HG03442 (cell line): ENCODE results near the gene CHURC1.
A peak's percentile ranks its signal among the peaks of the same experiment; 100 is the strongest.

Experiments used
- ATAC-seq: cut with Tn5 transposase; IDR thresholded peaks from one replicate; pipeline ENCODE4 v1.9.1; 2021; ENCODE audit warnings: mild to moderate bottlenecking, moderate library complexity; ENCODE audit not compliant: unreplicated experiment

Gene CHURC1

DNA sequence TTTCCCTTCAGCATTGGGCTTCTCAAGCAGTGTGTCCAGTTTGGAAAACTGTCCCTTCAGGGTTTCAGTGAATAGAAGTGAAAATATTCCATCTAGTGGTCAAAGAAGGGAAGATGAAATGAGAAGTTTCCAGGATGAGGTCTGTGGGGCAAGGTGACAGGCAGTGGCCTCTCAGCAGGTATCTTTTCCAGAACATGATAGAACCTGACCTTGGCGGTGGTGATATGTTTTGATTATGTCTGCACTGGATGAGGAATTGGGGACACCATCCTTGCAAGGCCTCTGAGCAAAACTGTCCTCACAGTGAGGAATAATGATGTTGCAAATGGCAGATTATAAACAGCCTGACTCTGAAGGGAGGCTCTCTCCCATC lies 23.6 kb downstream of the CHURC1 start:
- no peak for ATAC-seq

DNA sequence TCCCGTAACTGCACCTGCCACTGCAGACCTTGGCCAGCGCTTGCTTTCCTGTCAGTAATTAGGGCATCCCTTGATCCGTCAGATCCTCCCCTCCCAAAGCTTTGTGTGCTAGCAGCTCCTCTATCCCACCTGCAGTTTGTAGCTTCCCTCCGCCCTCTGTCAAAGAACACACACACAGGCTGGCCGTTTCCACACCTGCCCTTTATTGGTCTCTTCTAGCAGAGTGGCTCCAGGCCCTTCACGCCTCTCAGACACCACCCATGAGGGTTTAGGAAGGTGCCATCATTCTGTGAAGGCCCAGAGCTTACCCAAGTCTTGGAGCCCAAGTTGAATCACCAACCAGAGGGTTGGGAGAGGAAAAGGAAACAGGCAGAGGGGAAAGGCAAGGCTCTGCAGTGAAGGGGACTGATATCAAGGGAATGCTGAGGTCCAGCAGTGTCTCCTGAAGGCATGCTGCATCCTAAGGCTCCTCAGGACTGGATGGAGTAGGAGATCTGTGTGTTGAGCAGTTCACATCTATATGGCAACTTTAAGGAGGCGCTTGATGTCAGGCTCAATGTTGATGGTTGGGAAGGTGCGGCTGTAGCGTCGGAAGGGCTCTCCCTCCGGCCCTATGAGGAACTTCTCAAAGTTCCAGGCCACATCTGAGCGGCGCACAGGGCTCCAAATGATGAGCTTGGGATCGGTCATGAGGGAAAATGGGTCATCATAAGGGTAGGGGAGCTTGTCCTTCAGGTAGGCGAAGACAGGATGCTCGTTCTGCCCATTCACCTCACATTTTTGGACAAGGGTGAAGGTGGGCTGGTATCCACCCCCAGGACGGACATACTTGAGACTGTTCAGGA lies 24.9 kb downstream of the CHURC1 start:
- no peak for ATAC-seq

DNA sequence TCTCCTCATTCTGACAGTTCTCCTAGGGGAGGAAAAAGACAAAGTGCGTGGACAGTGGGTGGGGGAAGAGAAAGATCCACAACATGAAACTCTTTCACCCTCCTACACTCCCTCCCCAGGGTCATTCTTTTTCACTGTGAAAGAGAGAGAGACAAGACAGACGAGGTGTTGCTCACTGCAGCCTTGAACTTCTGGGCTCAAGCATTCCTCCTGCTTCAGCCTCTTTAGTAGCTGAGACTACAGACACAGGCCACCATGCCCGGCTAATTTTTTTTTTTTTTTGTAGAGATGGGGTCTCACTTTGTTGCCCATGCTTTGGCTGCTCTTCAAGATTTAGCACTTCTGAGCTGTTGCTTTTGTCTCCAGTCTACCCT lies 25.5 kb downstream of the CHURC1 start:
- no peak for ATAC-seq

DNA sequence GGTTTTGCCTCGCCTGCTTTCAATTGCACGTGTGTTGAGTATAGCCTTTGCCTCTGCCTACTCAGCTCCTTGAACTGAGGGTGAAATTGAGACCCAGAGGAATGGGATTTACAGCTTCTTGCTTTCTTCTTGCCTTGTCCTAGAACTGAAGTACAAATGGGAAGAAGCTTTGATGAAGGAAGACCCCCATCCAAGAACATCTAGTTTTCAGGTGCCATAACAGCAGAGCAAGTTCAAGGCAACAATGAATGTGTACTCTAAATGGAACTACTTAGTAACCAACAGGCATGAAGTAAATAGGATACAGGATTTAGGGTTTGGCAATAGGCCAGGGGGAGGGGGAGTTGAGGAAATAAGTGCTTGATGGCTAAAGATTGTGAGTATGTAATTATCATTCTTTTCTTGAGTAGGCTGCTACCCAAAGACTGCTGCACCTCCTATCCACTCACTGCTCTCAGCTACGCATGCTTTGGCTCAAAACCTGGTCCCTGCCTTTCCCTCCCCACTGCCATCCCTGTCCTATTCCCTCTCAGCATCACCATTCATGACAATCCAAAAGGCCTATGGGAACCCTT lies 26.2 kb downstream of the CHURC1 start:
- ATAC-seq = no peak

DNA sequence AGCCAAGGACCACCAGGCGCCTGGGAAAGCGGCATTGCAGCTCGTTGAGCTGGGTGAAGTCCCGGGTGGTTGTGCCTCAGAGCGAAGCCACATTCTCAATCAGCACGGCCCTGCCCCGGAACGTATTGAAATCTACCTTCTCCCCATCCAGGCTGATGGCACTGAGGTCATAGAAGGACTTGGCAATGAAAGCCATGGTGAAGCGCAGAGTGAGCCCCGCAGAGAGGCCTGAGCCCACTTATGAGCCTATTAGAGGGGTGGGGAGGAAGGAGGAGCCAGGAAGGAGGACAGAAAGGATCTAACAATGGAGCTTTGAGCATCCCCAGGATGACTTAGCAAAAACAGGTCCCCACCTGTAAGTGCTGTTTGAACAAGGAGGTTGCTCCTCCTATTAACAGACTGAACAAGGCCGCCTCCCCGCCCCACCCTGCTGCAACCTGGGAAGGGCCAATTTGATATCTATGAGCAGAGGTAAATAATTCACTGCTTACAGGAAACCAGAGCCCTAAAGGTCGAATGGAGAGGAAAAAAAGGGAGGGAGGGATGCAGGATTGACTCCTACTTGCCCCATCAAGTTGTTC lies 28.4 kb downstream of the CHURC1 start, which contains the start of gene GPX2:
Gene GPX2 (minus strand): TSS at position 215 of the 581 bp plus-strand sequence. CDS start 19 bp downstream, at position 196.
- ATAC-seq = no peak

DNA sequence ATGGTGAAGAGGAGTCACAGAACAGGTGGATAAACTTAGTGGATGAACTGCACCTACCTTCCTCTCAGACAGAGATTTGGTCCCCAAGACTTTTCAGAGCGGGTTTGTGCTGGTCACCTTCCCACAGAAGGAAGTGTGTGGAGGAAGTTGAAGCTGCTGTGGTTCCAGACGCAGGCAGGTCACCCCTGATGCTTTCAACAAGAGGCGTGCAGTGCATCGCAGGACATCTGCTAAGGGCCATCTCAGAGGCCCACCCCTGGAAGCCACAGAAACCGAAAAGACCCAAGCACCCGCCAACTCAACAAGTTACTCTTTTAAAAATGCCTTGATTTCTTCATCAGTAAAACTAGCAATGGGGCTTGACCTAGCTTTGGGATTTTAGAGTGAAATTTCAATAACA lies 29.3 kb downstream of the CHURC1 start:
- no peak for ATAC-seq

DNA sequence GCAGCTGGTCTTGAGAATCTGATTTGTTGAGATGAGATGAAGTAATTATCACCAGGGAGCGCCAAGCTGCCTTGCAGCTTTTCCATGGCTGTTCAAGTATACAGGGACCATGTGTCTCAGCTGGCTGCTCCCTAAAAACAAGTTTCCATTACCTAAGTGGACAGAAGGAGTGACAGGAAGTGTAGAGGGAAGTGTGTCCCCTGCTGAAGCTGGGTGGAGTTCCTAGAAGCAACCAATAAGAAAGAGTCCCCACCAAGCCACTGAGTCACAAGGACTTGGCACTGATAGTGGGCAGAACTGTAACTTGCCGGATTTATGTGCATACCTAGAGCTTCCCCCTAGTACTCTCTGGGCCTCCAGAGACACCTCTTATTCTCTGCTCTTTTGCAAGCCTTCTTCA lies 29.8 kb downstream of the CHURC1 start:
- no peak for ATAC-seq

DNA sequence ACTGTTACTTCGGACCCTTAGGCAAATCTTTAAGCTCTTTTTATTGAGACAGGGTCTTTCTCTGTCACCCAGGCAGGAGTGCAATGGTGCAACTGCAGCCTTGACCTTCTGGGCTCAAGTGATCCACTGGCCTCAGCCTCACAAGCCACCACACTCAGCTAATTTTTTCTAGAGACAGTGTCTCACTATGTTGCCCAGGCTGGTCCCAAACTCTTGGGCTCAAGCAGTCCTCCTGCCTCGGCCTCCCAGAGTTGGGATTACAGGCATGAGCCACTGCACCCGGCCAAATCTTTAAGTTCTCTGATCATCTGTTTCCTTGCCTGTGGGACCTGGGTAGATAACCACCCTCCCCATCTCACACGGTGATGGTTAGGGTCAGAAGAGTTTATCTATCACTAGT lies 30.6 kb downstream of the CHURC1 start:
- no peak for ATAC-seq

DNA sequence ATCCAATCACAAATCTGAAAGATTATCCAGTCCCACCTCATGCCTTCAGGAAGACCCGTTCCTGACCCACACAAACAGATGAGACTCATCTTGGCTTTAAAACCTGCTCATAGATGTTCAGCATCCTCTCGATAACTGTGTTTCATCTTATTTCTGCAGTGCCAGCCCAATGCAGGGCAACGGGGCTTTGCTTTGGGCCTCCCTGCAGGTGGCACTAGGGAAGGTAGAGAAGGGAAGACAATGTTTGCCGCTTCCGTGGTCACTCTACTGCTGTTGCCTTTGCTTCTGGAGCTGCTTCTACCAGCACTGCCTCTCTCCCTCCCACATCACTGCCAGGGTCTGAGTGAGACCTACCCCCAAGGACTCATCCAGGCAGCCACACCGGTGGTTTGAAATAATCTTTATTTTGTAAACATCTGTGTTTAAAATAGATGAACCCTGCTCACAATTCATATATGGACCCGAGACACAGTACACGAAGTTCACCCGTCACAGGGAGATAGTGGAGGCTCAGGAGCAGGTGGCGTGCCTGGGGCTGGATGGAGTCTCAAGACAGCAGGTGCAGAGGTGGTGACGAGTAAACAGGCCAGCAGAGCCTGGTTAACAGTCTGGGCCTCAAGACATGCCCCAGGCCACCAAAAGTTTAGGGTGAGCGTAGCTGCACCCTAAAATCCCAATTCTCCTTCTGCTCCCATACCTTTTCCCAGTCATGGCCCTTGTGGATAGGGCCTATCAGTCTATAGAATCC lies 31.4 kb downstream of the CHURC1 start:
- ATAC-seq = no peak

DNA sequence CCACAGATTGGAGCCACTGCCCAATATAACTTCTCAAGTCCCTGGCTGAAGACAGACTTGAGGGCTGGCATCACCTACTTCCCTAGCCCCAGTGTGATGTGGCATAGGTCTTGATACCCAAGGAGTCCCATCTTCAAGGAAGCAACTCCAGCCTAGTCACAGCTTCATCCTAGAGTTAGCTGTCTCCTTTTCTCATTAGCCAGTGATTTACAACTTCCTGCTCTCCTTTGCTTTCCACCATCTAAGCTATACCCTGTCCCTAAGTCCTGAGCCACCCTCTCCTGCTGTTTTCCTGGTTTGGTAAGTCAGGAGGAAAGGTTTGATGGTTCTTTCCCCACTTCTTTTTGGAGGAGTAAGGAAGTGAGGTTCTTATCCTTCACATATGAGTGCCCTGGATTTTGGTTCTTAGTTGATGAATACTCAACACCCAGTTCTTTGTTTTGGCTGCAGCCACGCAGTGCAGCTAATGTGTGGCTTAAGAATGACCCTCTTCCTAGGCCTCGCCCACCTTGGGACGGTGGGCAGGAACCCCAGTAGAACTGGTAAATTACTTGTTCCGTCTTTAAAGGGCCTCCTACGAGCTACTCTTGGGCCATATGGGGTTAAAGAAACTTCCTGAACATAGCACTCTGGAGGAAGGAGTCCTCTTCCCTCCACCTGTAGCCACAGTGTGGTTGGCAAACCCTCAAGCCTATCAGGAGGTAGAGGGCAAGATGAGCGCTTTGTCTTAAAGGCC lies 32.2 kb downstream of the CHURC1 start:
- no peak for ATAC-seq

DNA sequence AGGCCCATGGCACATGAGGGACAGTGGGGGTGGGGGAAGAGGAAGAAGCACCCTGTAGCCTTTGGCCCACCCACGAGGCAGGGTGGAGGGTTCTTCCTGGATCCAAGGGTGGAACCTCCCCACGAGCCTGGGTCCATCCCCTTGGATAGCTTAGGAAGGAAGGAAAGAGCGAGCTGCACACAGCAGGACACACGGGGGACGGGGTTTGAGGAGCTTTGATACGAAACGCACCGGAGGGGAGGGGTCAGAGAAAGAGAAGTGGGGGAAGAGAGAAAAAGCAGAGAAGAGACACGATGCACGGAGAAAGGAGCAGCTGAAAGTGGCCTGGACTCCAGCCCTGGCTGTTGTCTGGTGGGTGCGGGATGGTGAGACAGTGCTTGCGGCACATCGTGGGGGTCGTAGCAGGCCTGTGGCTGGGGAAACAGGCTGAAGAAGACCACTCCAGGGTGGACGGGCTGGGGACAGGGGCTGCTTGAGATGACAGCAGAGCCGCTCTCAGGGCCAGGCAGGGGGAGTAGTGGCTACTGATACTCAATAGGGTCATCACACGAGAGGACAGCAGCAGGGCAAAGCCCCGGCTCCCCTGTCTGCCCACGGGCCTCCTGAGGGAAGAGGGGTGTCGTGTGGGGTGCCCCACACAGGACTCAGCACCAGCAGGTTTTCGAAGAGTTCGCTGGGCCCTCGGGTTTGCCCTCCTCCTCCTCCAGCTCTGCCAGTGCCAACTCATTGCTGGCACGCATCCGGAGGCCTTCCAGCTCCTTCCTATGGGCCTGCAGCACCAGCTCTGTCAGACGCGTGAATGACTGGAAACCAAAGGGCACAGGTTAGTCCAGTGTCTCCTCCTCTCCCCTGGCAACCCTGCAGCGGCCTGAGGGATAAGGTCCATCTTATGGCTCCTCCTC lies 33.7 kb downstream of the CHURC1 start:
- no peak for ATAC-seq

DNA sequence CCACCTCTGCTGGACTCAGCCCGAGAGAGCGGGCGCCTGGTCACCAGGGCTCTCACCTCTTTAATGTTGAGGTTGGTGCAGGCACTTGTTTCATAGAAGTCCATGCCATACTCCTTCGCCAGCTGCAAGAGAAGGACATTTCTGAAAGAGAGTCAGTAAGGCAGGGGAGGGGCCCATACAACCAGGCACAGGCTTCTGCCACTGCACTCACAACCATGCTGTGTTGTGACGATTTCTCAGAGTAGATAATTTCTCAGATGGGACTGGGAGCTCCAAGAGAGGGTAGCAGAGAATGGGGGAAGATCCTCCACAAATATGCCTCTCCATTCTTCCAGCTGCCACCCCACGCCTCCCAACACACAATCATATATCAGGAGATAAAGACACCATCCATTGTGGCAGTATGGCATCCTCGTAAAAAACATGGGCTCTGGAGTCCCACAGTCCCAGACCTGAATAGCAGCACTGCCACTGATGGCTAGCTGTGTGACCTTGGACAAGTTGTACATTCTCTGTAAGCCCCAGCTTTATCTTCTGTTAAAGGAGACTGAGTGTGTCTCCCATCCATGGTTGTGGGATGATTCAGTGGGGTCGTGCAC lies 34.5 kb downstream of the CHURC1 start:
- ATAC-seq = no peak

DNA sequence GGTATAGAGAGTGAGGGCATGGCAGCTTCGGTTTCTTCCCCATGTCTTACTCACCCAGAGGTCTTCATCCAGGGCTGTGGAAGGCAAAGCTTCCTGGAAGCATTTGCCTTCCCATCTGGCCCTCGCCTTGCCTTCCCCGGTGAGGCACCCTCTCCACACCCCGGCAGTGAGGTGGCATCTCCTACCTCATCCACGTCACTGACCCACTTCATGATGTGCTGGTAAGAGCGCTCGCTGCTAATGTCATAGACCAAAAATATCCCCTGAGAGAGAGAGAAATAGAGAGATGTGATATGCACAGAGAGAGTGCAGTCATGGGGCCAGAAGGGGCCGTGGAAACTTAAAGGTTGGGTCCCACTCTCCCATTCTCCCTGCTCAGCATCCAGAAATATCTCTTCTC lies 36.6 kb downstream of the CHURC1 start:
- no peak for ATAC-seq

DNA sequence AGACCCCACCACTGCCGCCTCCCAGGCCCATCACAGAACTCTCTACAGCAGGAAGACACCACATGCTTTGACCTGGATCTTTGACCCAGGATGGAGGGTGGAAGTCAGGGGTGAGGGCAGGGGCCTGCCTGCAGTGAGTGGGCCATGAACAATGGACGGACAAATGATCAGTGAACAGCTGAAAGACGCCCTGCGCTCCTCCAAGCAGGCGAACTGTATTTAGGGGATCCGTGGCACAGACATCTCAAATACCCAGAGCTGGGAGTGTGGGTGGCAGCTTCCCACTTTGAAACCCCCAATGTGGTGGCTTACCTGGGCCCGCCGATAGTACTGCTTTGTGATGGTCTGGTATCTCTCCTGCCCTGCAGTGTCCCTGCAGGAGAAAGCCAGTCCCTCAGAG lies 37.0 kb downstream of the CHURC1 start:
- ATAC-seq = no peak

DNA sequence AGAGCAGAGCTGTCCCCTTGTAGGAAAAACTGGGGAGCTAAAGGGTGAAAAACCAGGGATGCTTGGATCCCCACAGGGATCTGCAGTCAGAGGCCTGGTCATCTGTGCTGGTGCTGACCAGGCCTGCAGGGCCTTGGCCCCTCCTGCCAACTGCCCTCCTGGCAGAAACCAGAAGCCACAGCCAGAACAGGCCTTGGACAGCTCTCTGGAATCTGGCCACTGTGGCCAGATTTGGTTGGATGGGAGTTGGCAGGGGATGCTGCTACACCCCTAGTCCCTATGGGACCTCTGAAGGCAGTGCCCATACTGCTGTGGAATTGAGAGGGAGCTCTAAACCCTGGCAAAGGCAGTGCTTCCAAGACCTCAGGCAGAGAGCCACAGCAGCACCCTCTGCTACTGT lies 37.5 kb downstream of the CHURC1 start:
- ATAC-seq = no peak

DNA sequence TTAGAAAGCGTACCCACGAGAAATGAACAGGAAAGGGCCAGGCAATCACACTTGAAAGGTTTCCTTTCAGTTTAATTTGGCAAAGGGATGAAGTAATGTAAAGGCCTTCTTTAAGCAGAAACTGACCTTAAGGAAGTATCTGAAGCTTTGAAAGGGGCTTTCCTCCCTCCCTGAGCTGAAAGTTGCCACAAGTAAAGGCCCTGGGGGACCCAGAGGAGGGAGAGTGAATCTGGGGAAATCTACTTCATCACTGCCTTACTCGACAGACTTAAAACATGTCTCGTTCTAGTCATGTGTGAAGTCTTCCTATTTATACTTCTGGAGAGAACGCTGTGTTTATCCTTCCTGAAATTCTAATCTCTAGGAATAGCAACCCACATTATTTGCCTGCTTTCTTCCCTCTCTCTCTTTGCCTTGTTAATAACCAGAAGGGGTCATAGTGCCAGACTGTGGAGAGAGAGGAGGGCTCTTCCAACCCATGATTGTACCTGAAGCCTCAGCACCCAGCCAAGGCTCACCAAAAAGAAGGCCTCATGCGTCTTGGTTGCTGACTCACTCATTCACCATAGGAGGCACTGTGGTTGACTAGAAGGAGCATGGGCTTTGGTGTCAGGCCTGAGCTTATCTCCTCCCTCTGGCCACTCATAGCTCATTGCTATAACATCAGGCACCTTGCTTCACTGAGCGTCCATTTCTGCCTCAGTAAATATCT lies 38.5 kb downstream of the CHURC1 start:
- peak; percentile 88 for ATAC-seq

DNA sequence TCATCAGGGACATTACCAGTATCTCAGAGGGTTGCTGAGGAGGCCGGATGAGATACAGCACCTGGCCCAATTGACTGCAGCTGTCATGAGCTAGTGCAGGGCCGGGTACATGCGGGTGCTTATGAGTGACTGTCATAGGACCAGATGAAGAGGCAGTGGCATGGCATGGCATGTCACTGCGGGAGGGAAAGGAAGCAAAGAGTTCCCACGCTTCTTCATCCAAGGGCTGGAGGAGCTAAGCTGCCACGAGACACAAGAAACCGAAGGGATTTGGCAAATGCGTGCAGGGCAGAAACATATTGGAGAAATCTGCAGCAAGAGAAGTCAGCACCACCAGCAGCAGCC lies 39.0 kb downstream of the CHURC1 start:
- no peak for ATAC-seq

DNA sequence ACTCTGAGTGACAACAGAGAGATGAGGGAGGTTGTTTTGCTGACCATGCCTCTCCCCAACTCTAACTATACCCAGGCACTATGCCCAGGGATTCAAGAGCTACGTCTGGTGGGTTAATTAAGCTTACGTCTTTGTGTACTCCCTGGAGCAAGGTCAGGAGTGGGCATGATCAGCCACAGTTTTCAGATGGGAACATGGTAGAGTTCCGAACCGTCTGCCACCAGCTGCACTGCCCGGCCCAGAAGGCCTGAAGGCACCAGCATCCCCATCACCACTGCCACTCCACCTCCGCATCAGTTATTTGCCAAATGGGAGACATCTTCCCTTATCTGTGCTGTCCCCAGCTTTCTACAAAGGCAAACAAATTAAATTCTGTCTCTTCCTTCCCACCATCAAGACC lies 39.4 kb downstream of the CHURC1 start:
- no peak for ATAC-seq
